H1 (cell line): ENCODE results near the gene MUC5B.

Experiments
- CEBPB ChIP-seq: IDR thresholded peaks from 2 replicates; pipeline ENCODE4 v1.6.1; 2012; ENCODE audit warnings: low read depth, low read length
- CREB1 ChIP-seq: IDR thresholded peaks from 2 replicates; pipeline ENCODE4 v1.6.1; 2012; ENCODE audit warnings: inconsistent platforms
- EP300 ChIP-seq, 2 experiments: IDR thresholded peaks; 1 replicate in 1 of 2; 2 replicates in 1 of 2; pipeline ENCODE4 v1.6.1; 2011 to 2012; ENCODE audit warnings: low read depth in 2 of 2, low read length in 2 of 2, mild to moderate bottlenecking in 2 of 2, borderline replicate concordance in 1 of 2, inconsistent platforms in 1 of 2, moderate library complexity in 1 of 2
- KDM5A ChIP-seq: fragments of 200-600 bp; IDR thresholded peaks from 2 replicates; pipeline ENCODE4 v1.7.1; 2012; ENCODE audit warnings: mild to moderate bottlenecking, low read length, inconsistent platforms, mixed read lengths
- POLR2A ChIP-seq, 2 experiments: IDR thresholded peaks; 1 replicate in 1 of 2; 2 replicates in 1 of 2; pipeline ENCODE4 v1.6.1; 2011; ENCODE audit warnings: low read depth in 2 of 2, low read length in 2 of 2, mild to moderate bottlenecking in 2 of 2; ENCODE audit errors: control extremely low read depth in 1 of 2
- POLR2AphosphoS5 ChIP-seq: IDR thresholded peaks from 2 replicates; pipeline ENCODE4 v1.6.1; 2011; ENCODE audit warnings: low read depth, low read length
- RAD21 ChIP-seq, 2 experiments: IDR thresholded peaks in 1 of 2; conservative IDR thresholded peaks in 1 of 2; 2 replicates each; pipeline ENCODE4 v1.6.1; 2011; ENCODE audit warnings: low read depth in 2 of 2, low read length in 2 of 2, improper control_type of control experiment in 1 of 2, inconsistent platforms in 1 of 2, mild to moderate bottlenecking in 1 of 2, moderate library complexity in 1 of 2
- RBBP5 ChIP-seq: IDR thresholded peaks from 2 replicates; pipeline ENCODE4 v1.7.1; 2012; ENCODE audit warnings: low read depth, mild to moderate bottlenecking, inconsistent platforms, low read length, moderate library complexity, borderline replicate concordance
- TEAD4 ChIP-seq: IDR thresholded peaks from 2 replicates; pipeline ENCODE4 v1.6.1; 2012; ENCODE audit warnings: low read depth, low read length, inconsistent platforms, mixed read lengths
- YY1 ChIP-seq: IDR thresholded peaks from 2 replicates; pipeline ENCODE4 v1.6.1; 2011; ENCODE audit warnings: low read depth, mild to moderate bottlenecking, low read length
- TF ChIP-seq, protein P1 (sequence below), 3 experiments: IDR thresholded peaks; 1 replicate in 2 of 3; 2 replicates in 1 of 3; pipeline versions ENCODE4 v1.5.1 to v1.6.1; 2011; ENCODE audit warnings: low read length in 3 of 3, mild to moderate bottlenecking in 3 of 3, inconsistent platforms in 2 of 3, low read depth in 1 of 3, moderate library complexity in 1 of 3; ENCODE audit not compliant: insufficient read depth in 1 of 3; ENCODE audit errors: control extremely low read depth in 1 of 3
- TF ChIP-seq, protein P2 (sequence below): IDR thresholded peaks from 2 replicates; pipeline ENCODE4 v1.6.1; 2011; ENCODE audit warnings: low read depth, mild to moderate bottlenecking, low read length; ENCODE audit not compliant: insufficient read depth
- TF ChIP-seq, protein P3 (sequence below): IDR thresholded peaks from 2 replicates; pipeline ENCODE4 v1.6.1; 2011; ENCODE audit warnings: low read length, improper control_type of control experiment

DNA sequence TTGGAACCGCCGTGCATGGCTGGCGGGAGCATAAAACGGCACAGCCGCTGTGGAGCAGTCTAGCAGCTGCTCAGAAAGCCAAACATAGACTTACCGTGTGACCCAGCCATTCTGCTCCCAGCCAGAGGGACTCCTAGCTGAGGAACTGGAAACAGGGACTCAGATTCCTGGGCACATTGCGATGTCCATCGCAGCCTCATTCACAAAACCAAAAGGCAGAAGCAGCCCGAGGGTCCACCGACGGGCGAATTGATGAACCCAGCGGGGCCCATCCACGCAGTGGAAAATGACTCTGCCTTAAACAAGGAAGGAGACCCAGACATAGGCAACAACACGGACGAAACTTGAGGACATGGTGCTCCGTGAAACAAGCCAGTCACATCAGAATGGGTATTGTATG is 5.7 kb upstream of the MUC5B start:
- TF ChIP-seq YY1 (no peak), TEAD4 (no peak), POLR2A (IDR thresholded peaks at IDR 0.05; ENCODE audit: control extremely low read depth in 1 of 2, low read depth in 2 of 2, low read length in 2 of 2) (no peak), POLR2AphosphoS5 (no peak), CEBPB (no peak), RAD21 (IDR thresholded peaks at IDR 0.05 in 1 of 2, conservative IDR thresholded peaks at IDR 0.05 in 1 of 2; ENCODE audit: low read depth in 2 of 2, low read length in 2 of 2) (no peak), CREB1 (no peak), KDM5A (no peak), RBBP5 (no peak), EP300 (IDR thresholded peaks at IDR 0.05; ENCODE audit: borderline replicate concordance in 1 of 2, low read depth in 2 of 2, low read length in 2 of 2) (no peak)
- TF ChIP-seq, protein P1, sequence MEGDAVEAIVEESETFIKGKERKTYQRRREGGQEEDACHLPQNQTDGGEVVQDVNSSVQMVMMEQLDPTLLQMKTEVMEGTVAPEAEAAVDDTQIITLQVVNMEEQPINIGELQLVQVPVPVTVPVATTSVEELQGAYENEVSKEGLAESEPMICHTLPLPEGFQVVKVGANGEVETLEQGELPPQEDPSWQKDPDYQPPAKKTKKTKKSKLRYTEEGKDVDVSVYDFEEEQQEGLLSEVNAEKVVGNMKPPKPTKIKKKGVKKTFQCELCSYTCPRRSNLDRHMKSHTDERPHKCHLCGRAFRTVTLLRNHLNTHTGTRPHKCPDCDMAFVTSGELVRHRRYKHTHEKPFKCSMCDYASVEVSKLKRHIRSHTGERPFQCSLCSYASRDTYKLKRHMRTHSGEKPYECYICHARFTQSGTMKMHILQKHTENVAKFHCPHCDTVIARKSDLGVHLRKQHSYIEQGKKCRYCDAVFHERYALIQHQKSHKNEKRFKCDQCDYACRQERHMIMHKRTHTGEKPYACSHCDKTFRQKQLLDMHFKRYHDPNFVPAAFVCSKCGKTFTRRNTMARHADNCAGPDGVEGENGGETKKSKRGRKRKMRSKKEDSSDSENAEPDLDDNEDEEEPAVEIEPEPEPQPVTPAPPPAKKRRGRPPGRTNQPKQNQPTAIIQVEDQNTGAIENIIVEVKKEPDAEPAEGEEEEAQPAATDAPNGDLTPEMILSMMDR (IDR thresholded peaks at IDR 0.05; ENCODE audit: control extremely low read depth in 1 of 3, insufficient read depth in 1 of 3, low read depth in 1 of 3, low read length in 3 of 3): no peak
- TF ChIP-seq, protein P2, sequence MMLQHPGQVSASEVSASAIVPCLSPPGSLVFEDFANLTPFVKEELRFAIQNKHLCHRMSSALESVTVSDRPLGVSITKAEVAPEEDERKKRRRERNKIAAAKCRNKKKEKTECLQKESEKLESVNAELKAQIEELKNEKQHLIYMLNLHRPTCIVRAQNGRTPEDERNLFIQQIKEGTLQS: no peak
- TF ChIP-seq, protein P3, sequence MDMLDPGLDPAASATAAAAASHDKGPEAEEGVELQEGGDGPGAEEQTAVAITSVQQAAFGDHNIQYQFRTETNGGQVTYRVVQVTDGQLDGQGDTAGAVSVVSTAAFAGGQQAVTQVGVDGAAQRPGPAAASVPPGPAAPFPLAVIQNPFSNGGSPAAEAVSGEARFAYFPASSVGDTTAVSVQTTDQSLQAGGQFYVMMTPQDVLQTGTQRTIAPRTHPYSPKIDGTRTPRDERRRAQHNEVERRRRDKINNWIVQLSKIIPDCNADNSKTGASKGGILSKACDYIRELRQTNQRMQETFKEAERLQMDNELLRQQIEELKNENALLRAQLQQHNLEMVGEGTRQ: no peak
